Stimulated activated CD4-positive, alpha-beta T cell treated with anti-CD3 and anti-CD28 coated beads, Interleukin-15, amount 100 ng/mL, for 1 hour (primary cell): Measurements from ENCODE around the gene C2orf76.
A peak's percentile ranks its signal among the peaks of the same experiment; 100 is the strongest.
"Not testable (repeated sequence)": the region's sequence is repeated elsewhere in the genome, so short reads cannot be mapped to it uniquely, and the experiment has no call there.

Experiments
- DNase-seq, 2 donors: peaks; one replicate each; pipeline ENCODE4 v3.0.0-alpha.2; 2020; ENCODE audit warnings: low read depth in 1 of 2, low spot score in 1 of 2

The C2orf76 gene

DNA sequence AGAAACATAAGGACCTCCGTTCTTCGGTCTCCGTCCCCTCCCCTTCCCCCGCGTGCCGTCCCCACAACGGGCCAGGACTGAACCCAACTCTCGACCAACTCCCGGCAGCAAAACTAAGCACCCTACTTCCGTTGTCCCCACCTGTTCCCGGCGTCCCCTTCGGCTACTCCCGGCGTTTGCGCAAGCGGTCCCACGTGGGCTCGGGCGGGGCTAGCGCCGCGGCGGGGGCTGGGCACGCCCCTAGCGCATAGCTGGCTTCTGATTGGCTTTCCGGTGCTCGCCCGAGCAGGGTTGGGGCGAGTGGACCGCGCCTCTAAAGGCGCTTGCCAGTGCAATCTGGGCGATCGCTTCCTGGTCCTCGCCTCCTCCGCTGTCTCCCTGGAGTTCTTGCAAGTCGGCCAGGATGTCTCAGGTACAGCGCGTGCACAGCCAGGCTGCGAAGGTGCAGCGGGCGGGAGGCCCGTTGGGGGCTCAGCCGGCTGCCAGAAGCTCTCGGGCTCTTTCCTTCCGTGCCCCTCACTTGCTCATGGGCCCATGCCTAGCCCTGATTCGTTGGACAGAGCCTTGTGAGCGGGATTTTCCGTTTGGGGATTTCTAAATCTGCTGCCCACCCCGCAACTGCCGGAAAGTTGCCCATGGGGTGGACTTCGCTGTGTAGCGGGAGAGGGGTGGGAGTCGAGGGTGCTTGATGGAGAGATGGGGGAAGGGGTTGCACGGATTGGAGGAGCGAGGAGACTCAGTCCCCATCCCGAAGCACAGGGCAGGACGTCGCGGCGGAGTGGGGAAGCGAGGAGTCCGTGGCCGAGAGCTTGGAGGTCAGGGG, at the start of gene C2orf76, which contains the start of gene DBI:
C2orf76 (minus strand) TSS at position 186 of the 823 bp plus-strand sequence. CDS start 26,875 bp downstream, outside the sequence.
DBI (plus strand) TSS at position 329 of the 823 bp plus-strand sequence; CDS start at position 404, 75 bp downstream.
- DNase-seq = peak; percentile 81 to 87

GRCh38 chr2:119415630-119416029, 49.0 kb upstream of the C2orf76 start:
- DNase-seq = no peak

- DNase-seq = no peak
Measured at GRCh38 chr2:119414894-119415293, 48.3 kb upstream of the C2orf76 start.

GRCh38 chr2:119409506-119409905, 42.9 kb upstream of the C2orf76 start:
- no peak for DNase-seq

DNA sequence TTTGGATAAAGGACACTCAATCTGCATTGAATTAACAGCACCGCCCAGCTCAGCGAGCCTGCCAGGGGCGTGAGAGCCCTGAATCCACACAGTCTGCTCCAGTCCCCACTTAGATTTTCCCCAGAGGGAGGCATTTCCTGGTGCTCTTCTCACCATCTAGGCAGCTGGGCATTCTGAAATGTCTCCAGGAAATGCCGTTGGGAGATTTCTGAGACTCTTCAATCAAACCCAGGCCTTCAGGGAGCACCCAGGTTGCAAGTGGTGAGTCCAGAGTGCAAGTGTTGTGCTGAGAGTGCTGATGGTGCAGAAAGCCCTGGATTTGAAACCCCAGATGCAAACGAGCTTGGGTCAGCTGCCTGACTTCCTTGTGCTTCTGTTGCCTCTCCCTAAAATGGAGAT, 41.6 kb upstream of the C2orf76 start:
- DNase-seq = no peak

DNA sequence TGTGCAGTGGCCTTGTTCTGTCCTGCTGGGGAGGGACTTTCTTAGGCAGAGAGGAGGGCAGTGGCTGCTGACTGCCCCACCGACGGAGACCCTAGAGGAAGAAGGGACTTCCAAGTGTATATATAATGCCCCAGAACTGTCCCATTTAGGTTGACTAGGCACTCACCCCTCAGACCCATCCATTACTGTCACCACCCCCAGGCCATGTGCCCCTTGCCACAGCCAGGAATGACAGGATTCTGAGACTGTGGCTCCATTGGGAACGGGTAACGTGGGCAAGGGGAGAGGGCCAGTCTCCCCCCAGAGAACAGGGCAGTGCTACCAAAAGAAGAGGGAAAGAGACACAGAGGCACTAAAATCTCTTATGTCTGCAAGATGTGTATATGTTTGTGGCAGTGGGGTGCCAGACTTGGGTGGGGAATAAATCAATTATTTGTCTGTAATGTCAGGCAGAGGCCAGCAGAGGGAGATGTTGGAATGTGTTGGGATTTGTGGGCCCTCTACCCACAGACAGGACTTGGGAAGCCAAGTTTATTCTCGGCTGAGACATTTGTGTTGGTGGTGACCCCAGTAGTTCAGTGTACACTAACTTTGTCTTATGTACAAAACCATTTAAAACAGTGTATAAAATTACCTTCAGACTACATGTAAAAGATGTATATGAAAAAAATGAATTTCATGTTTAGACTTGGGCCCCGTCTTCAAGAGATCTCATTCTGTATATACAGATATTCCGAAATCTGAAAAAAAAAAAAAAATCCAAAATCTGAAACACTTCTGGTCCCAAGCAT, 41.0 kb upstream of the C2orf76 start:
- no peak for DNase-seq

- DNase-seq = no peak
Measured at GRCh38 chr2:119405151-119405550, 38.5 kb upstream of the C2orf76 start.

DNA sequence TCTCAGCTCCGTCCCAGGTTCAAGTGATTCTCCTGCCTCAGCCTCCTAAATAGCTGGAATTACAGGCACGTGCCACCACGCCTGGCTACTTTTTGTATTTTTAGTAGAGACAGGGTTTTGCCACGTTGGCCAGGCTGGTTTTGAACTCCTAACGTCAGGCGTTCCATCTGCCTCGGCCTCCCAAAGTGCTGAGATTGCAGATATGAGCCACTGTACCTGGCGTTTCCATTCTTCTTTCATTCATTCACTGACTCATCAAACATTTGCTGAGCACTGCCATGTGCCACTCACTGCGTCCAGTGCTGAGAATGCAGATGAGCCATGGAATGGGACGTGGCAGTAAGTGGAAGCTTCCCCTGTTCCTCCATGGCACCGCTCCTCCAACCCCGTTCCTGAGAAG, 37.0 kb upstream of the C2orf76 start:
- not testable (repeated sequence) for DNase-seq

GRCh38 chr2:119402645-119403560, 36.3 kb upstream of the C2orf76 start:
- no peak for DNase-seq

DNA sequence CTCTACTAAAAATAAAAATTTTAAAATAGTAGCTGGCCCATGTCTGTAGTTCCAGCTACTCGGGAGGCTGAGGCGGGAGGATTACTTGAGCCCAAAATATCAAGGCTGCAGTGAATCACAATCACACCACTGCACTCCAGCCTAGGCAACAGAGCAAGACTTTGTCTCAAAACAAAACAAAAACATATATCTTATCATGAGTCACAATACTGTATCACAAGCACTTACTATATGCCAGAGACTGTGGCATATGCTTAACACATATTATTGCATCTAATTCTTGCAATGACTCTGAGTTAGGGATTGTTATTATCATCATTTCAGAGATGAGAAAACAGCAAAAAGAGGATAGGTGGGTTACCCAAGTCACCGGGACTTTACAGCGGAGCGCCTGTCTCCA, 35.5 kb upstream of the C2orf76 start:
- DNase-seq = no peak

DNA sequence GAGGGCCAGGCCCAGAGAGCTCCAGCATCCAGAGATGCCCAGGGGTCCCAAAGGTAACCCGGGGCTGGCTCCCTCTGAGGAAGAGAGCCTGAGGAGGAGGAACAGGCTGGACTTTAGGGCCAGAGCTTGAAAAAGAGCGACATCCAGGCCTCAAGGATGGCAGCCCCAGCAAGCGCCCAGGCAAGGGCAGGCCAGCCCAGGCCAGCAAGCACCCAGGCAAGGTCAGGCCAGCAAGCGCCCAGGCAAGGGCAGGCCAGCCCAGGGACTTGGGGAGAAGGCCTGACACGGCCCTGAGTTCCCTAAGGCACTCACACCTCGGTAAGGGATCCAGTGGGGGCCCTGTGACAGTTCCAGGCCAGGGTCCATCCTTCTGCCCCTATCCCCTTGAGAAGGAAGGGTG, 30.6 kb upstream of the C2orf76 start:
- DNase-seq = no peak

DNA sequence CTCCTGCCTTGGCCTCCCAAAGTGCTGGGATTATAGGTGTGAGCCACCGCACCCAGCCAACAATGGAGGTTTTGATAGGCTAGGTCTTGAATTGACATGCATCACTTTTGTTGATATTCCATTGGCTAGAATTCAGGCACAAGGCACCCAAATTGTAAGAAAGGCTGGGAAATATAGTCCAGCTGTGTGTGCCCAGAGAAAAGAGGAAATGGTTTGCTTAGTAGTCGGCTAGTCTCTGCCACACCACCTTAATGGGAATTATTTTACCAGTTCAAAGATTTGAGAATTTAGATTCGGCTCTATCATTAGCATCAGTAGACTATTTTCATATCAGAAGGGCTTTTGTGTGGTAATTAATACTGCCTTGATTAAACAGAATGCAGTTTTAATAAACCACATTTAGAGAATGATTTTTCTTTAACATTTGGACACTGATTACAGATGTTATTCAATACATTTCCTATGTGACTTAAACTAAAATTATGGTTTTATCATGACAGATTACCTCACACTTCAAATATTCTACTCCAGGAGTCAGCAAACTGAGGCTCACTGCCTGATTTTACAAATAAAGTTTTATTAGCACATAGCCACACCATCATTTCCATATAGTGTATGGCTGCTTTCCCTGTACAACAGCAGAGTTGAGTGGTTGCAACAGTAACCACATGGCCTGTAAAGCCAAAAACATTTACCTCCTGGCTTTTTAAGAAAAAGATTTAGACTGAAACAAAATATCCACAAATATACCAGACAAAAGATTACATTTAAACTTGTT, 27.5 kb upstream of the C2orf76 start:
- DNase-seq = no peak

- no peak for DNase-seq
Measured at GRCh38 chr2:119389615-119390306, 23.1 kb upstream of the C2orf76 start.

GRCh38 chr2:119387381-119388129, 20.9 kb upstream of the C2orf76 start:
- peak in 1 of 2 donors; percentile 3 for DNase-seq

- no peak for DNase-seq
Measured at GRCh38 chr2:119385466-119385865, 18.8 kb upstream of the C2orf76 start.

DNA sequence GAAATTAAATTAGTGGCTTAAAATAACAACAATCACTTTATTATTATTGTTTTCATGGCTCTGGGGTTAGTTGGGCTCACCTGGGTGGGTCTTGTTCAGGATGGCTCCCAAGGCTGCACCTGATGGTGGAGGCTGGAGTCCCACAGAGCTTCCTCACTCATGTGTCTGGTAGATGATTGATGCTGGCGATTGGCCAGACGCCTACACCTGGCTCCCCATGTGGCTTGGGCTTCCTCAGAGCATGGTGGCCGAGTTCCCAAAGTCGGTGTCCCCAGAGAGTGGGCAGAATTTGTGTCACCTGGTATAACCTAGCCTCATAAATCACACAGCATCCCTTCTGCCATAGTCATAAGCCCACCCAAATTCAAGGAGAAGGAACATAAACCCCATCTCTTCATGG, 18.3 kb upstream of the C2orf76 start:
- DNase-seq = no peak

DNA sequence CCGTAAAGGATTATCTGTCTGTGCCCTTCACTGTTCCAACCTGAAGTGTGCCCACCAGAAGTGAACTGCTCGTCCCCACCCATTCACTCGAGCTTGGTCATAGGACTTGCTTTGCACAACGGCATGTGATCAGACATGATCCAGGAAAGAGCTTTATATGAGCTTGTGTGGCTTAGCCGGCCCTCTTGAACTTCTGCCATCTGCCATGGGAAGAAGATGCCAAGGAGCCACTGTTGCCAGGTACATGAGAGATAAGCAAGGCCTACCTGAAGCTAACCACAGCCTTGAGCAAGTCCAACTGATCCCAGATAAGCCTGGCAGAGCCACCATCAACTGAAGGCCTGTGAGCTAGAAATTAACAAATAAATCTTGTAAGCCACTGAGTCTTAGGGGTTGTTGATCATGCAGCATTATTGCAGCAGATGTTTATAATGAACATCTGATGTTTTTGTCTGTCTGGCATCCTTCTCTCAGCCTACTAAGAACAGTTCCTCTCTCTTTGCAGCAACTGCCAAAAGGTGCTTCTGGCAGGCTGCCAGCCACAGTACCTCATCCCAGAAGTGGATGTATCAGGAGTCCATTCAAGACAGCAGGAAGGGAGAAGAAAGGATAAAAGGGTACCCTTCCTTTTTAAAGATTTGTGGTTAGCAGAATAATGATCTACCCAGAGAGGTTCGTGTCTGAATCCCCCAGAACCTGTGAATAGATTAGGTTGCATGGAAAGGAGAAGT, 16.9 kb upstream of the C2orf76 start:
- DNase-seq = no peak

GRCh38 chr2:119378566-119378965, 11.9 kb upstream of the C2orf76 start:
- no peak for DNase-seq
